Measurements from ENCODE around the gene SPDYE6. TPM values are rescaled to one million over a fixed set of nuclear protein-coding genes. Genes with fewer than 3 reads are reported as not detected.
A peak's percentile ranks its signal among the peaks of the same experiment; 100 is the strongest.
"Not testable (repeated sequence)": the region's sequence is repeated elsewhere in the genome, so short reads cannot be mapped to it uniquely, and the experiment has no call there.

The SPDYE6 gene
- total RNA-seq, 4 donors from 2014 or later, result not detected

DNA sequence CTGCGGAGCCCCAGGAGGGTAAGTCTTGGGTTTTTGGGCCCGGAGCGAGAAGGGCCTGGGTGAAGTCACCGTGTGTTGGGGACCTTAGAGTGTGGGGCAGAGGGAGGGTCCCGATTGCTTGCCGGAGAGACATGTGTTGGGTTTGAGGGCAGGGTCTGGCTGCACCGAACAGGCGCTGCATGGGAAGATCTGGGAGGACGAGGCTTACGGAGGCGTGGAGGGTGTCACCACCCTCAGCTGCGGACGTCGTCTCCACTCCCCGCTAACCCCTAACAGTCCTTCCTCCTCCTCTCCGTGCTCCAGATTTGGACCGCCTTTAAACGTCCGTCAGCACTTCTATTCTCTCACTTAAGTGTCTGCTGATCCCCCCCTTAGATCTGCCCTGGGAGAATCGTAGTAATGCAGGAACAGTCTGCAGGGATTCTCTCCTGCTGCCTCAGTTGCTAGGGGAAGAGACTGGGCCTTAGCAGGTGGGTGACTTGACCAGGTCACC is 8.2 kb upstream of the SPDYE6 start:
- intact Hi-C loops (cut with DNase I); H3K9me3 ChIP-seq; DNase-seq; H3K27me3 ChIP-seq; H3K36me3 ChIP-seq; H3K4me1 ChIP-seq: not testable (repeated sequence)
- peak overlapping the region; percentile 2 to 83 (median 68) for H3K4me3 ChIP-seq (replicated peaks in 1 of 3)
- 0% methylated on average over 3 to 18 of the region's 20 CpGs for WGBS, 2 donors
- peak overlapping the region; percentile 90 to 93 (median 91) for H3K27ac ChIP-seq

DNA sequence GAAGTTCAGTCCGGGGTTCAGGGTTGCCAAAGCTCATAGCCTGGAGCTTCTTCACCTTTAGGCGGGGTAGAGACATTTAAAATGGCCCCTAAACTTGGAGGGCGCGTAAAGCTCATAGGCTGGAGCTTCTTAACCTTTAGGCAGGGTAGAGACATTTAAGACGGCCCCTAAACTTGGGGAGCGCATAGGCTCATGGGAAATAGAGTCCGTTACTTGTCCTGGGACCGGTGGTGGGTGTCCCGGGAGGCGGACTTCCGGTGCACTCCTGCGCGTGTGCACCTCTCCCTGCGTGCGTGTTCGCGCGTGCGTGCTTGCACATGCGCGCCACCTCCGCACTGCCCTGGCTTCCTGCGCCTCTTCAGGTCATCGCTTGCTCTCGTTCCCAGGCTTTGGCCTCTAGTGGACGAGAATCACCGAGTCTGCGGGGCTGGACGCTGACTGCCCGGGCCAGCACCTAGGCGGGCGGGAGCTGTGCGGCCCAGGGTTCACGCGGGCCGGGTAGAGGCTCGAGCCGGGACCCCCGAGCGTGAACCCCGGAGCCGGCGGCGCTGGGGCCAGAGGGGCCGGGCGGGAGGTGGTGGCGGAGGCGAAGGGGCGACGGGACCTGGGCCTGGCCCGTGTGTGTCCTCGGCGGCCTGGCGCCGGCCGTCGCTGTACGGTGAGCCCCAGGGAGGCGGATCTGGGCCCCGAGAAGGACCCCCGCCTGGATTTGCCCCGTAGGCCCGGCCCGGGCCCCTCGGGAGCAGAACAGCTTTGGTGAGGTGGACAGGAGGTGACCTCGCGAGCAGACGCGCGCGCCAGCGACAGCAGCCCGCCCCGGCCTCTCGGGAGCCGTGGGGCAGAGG is 7.5 kb upstream of the SPDYE6 start:
- Histone ChIP-seq H3K27ac (peak overlapping the region; percentile 90 to 93 (median 91)), H3K4me3 (replicated peaks in 1 of 3) (peak overlapping the region; percentile 2 to 83 (median 68))
- 0% methylated on average over 4 to 6 of the region's 76 CpGs for WGBS, 2 donors
- H3K27me3 ChIP-seq; H3K36me3 ChIP-seq; H3K4me1 ChIP-seq; H3K9me3 ChIP-seq; intact Hi-C loops (cut with DNase I): not testable (repeated sequence)
- TF ChIP-seq CTCF (IDR thresholded peaks at IDR 0.05), result peak in 3 of 6 experiments; percentile 30 to 45 (median 39)
- peak in 1 of 2 donors; percentile 88 for TF ChIP-seq POLR2A (IDR thresholded peaks at IDR 0.05)
- DNase-seq, result peak; percentile 97

DNA sequence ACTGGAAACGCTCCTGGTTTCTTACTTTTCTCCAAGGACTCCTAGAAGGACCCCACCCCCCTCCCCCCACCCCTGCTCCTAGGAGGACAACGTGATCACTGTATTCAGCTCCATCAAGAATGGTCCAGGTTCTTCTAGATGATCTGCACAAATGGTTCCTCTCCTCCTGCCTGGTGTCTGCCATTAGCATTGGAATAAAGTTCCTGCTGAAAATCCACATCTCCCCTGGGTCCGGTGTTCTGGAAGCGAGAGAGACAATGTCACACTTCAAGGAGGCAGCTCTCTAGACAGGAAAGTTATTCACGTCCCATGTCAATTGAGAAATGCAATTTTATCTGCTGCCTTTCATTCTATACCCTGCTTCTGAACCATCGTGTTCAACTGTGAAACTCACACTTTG is 9.3 kb downstream of the SPDYE6 start:
- H3K36me3 ChIP-seq; DNase-seq; H3K9me3 ChIP-seq; H3K4me3 ChIP-seq (replicated peaks in 1 of 3); H3K4me1 ChIP-seq; H3K27ac ChIP-seq; intact Hi-C loops (cut with DNase I); H3K27me3 ChIP-seq: not testable (repeated sequence)
- 70 to 96% methylated on average over 3 to 4 of the region's 6 CpGs for WGBS, 2 donors

DNA sequence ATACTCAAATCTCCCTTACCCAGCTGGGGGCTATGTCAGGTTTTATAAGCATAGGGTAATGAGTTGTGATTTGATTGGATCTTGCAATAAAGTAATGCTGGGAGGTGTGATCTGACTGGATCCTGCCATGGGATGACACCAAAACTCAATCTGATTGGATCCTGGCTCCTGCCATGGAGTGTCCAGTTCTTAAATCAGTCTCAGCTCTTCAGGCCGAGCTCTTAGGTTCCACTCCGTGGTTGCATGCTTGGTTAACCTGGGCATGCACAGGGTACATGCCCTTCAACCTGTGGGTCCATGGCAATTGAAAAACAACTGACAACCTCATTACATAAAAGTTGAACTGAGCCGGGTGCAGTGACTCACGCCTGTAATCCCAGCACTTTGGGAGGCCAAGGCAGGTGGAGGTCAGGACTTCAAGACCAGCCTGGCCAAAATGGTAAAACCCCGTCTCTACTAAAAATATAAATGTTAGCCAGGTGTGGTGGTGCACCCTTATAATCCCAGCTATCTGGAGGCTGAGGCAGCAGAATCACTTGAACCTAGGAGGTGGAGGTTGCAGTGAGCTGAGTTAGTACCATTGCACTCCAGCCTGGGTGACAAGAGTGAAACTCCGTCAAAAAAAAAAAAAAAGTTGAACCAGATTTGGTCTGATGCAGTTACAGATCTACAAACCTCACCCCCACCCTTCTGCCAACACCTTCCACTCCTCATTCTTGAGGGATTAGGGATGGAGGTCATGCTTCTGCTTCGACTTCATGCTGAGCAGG is 15.5 kb downstream of the SPDYE6 start:
- intact Hi-C loops (cut with DNase I); H3K27me3 ChIP-seq; H3K36me3 ChIP-seq; H3K27ac ChIP-seq; H3K4me1 ChIP-seq; H3K9me3 ChIP-seq; H3K4me3 ChIP-seq (replicated peaks in 1 of 3): not testable (repeated sequence)
- DNase-seq, result peak; percentile 68 to 74
- 49 to 52% methylated on average over 3 to 5 of the region's 7 CpGs for WGBS, 2 donors

DNA sequence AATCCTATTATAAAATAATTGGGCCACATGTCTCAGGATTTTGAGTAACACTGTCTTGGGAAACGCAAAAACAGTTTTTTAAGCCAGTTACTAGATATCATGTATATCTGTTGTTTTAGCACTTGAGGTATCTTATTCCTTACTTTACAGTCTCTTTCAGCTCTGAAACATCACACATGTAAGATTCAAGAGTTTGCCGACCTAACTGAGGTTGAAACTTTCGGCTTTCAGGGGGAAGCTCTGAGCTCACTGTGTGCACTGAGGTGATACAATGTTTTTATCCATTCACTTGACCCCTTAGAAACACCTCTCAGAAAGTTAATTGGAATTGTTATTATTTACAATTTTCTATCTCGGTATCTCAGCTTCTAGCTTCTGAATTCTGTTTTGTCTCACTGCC is 18.8 kb downstream of the SPDYE6 start:
- H3K4me3 ChIP-seq (replicated peaks in 1 of 3); H3K27me3 ChIP-seq; H3K9me3 ChIP-seq; H3K27ac ChIP-seq; intact Hi-C loops (cut with DNase I); H3K36me3 ChIP-seq; H3K4me1 ChIP-seq; DNase-seq: not testable (repeated sequence)
- WGBS, 2 donors, result 41 to 50% methylated on average over 4 of the region's 4 CpGs

DNA sequence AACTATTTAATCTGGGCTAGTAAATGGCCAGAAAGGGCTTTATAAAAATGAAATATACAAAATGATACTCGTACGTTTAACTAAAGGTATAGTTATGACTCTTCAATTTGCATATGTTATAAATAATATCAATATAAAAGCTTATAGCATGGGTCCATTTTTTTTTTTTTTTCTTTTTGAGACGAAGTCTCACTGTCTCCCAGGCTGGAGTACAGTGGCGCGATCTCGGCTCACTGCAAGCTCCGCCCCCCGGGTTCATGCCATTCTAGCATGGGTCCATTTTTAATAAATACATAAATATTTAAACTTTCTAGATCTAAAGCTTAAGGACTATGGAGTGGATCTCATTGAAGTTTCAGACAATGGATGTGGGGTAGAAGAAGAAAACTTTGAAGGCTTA is 19.2 kb downstream of the SPDYE6 start:
- H3K4me1 ChIP-seq; H3K27ac ChIP-seq; H3K27me3 ChIP-seq; intact Hi-C loops (cut with DNase I); H3K9me3 ChIP-seq; DNase-seq; H3K4me3 ChIP-seq (replicated peaks in 1 of 3); H3K36me3 ChIP-seq: not testable (repeated sequence)
- 87 to 93% methylated on average over 2 to 8 of the region's 8 CpGs for WGBS, 2 donors

DNA sequence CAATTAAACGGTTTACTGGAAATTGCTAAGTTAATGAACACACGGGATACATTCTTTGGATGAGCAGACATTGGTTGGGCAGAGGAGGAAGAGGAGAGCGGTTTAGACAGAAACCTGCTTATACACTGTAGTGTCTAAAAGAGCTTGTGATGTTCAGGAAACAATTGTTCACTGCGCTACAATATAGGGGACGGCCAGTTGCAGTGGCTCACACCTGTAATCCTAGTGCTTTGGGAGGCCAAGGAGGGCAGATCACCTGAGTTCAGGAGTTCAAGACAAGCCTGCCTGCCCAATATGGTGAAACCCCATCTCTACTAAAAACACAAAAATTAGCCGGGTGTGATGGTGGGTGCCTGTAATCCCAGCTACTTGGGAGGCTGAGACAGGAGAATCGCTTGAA is 20.7 kb downstream of the SPDYE6 start:
- 92 to 93% methylated on average over 7 of the region's 7 CpGs for WGBS, 2 donors
- H3K9me3 ChIP-seq; H3K27me3 ChIP-seq; DNase-seq; H3K4me3 ChIP-seq (replicated peaks in 1 of 3); H3K27ac ChIP-seq; H3K36me3 ChIP-seq; intact Hi-C loops (cut with DNase I): not testable (repeated sequence)
- peaks cover 12 to 19% of the 10 kb centered on the region in 2 donors for H3K4me1 ChIP-seq

Data from thyroid gland (tissue), 4 donors.